Cardiac septum (tissue), 1 donor: ENCODE results near the gene BUD31. TPM values are rescaled to one million over a fixed set of nuclear protein-coding genes. Genes with fewer than 3 reads are reported as not detected.
A peak's percentile ranks its signal among the peaks of the same experiment; 100 is the strongest.
"Not testable (repeated sequence)": the region's sequence is repeated elsewhere in the genome, so short reads cannot be mapped to it uniquely, and the experiment has no call there.

Source experiments
- DNase-seq: peaks from one replicate; pipeline ENCODE4 v3.0.0-alpha.2; 2020; ENCODE audit warnings: low spot score
- intact Hi-C: fragments of 100-400 bp; cut with DNase I; formaldehyde crosslinking; loops from one replicate; pipeline ENCODE4 v1.14.0; 2022
- total RNA-seq: library from RNA; stranded (reverse); fragmentation: NEBNext Ultra II Directional; extraction: Animal tissue kit (Norgen Biotek cat#: 25700); gene quantifications from one replicate; pipeline ENCODE4 v1.2.1, GENCODE V29; 2021
- donor health status: DM: no; HTN: no; CAD: no.

BUD31 gene
- total RNA-seq, 1 donor from 2014 or later, result 46.5 TPM

DNA sequence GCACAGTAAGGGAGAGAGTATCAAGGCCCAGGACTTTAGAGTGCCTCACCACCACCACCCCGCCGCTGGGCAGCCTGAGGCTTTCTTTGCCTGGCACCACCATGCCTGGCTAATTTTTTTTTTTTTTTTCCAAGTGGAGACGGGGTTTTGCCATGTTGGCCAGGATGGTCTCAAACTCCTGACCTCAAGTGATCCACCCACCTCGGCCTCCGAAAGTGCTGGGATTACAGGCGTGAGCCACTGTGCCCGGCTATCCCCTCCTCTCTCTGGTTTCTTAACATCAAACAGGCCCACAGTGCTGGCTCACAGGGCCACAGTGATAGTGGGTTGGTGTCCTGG lies 29.1 kb upstream of the BUD31 start:
- intact Hi-C loops, result not testable (repeated sequence)

DNA sequence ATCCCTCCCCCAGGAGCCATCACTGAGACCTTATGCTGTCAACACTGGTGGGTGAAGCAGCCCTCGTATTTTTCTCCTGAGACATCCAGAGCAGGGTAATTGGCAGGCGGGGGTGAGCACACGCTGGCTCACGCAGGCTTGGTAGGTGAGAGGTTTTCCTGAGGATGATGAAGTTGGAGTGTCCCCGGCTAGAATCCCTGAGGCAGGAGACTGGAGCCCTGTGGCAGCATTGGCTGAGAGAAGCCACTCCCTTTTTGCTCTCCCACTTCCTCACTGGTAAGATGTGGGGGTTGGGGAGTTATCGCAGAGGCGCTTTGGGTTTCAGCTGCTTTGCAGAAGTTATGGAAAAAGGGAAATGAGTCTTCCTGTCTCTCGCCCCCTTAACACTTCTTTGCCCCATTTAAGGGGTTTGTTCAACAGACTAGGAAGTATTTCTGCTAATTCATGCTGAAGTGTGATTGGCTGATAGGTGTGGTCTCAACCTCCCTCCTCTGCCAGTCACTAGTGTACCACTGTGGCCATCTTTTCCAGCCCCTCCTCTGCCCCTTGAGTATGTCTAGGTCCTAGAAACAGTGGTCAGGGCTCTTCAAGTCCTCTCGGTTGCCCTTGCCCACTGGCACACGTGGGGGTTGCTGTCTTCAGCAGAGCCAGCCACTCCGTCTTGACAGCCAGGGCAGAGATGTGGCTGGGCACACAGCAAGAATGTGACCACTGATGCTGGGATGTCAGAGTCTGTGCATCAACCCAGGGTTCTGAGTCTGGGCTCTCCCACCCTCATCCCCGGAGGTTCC lies 28.5 kb upstream of the BUD31 start:
- intact Hi-C loops, result no loop called here
- no peak for DNase-seq

More for the DNA sequence above, 29.1 kb upstream of the BUD31 start:
- not testable (repeated sequence) for DNase-seq

DNA sequence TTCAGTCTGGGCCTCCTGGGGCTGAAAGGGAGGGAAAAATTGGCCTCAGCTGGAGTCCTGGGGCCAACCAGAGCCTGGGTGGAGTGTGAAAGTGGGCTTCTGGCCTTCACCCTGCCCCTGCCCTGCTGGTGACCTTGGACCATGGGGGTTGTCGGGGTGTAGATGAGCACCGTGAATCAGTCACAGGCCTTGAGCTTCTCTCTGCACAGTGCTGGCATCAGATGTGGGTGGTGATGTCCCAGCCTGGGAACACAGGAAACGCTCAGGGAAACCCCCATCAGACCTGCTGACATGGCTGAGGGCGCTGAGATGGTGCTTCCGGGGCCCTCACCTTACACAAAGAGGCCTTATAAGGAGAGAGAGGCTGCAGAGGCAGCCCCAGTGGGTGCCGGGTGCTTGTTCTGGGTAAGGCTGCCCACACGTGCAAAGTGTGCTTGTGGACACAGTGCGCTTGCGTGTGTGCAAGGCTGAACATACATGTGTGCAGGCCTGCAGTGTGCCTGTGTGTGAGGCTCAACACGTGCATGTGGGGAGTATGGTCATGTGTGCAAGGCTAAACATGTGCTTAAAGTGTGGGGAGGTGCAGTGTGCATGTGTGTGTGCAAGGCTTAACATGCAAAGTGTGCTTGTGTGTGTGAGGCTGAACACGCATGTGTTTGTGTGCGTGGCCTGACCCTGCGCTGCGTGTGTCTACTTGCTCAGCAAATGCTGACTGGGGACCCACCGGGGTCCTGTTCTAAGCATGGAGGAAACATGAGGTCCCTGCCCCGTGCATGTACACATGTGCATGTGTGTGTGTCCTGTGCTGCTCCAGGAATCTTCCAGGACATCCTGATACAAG lies 27.7 kb upstream of the BUD31 start:
- intact Hi-C loops, result no loop called here
- DNase-seq, result no peak

DNA sequence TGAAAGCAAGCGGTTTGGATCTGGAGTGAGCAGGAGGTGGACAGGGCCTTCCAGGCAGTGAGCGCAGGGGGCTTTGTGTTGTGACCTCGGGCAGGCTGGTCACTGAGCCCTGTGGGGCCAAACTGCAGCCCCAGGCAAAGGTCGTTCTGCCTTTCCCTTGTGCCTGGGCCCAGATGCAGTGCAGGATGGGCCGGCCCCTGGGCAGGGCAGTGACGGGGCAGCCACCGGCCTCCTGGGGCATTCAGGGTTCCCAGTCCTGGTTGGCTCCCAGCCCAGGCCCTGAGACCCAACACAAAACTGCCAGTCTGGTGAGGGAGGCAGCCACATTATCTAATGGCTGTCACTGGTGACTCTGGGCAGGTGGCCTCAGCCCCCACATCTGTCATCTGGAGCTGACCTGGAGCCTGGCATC lies 27.1 kb upstream of the BUD31 start:
- DNase-seq, result no peak
- intact Hi-C loops, result no loop called here

DNA sequence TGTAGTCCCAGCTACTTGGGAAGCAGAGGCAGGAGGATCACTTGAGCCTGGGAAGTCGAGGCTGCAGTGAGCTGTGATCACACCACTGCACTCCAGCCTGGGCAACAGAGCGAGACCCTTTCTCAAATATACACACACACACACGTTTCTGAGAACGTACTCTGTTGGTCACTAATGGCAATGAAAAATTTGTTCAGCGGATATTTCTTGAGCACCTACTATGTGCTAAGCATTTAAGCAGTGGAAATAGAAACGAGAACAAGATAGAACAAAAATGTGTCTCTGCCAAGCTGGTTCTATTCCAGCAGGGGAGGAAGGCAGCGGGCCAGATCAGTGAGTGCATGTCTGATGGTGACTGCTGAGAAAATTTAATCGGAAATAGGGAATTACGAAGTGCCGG lies 25.6 kb upstream of the BUD31 start:
- intact Hi-C loops, result no loop called here
- DNase-seq, result no peak

DNA sequence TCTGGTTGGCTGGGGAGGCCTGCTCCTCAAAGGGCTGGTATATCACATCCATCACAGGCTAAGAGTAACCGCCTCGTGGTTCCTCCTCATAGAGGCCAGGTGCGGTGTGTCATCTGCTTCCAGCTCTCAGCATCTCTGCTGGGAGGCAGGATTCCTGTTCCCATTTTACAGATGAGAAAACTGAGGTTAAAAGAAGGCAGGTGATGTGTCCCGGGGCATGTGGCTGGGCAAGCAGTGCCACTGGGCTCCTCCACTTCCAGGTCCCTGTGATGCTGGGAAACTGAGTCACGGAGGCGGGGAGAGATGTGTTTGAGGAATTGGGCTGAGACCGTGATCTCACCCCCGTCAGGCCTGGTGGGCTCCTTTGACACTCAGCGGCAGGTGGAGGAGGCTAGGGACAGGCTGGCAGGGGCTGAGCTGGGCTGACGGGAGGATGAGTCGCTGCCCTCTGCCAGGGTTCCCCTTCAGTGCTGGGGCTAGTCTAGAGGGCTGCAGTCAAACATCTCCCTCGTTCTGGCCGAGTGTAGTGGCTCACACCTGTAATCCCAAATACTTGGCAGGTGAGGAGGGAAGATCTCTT lies 24.9 kb upstream of the BUD31 start:
- intact Hi-C loops, result no loop called here
- DNase-seq, result no peak

DNA sequence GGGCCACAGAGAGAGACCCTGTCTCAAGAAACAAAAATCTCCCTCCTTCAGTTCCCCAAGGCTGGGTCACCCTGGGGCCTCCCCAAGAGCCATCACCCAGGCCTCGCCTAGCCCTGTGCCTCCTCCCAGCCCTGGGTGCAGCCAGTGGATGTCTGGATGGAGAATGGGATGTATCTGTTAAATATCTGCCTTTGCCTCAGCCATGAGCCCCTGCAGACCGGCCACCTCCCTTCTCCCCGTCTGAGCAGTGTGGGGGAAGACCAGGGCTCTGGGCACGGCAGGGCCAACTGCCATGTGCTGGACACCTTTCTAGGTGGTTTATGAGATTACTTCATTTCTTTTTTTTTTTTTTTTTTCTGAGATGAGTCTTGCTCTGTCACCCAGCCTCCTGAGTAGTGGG lies 24.2 kb upstream of the BUD31 start:
- DNase-seq, result no peak
- intact Hi-C loops, result no loop called here

DNA sequence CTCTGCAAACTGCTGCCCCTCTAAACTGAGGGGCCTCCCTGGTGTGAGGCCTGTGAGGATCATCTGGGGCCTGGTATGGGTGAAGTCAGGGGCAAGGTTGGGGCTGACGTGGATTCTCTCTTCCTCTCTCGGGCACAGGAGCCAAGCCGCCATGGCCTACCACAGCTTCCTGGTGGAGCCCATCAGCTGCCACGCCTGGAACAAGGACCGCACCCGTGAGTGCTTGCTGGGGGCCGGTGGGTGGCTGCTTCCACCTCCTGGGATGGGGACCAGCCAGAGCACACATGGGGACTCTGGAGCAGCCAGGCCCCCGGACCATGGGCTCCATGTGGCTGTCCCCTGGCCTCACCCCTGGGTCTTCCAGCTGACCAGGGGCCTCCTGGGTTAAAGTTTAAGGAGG lies 23.2 kb upstream of the BUD31 start:
- no peak for DNase-seq
- intact Hi-C loops, result no loop called here

DNA sequence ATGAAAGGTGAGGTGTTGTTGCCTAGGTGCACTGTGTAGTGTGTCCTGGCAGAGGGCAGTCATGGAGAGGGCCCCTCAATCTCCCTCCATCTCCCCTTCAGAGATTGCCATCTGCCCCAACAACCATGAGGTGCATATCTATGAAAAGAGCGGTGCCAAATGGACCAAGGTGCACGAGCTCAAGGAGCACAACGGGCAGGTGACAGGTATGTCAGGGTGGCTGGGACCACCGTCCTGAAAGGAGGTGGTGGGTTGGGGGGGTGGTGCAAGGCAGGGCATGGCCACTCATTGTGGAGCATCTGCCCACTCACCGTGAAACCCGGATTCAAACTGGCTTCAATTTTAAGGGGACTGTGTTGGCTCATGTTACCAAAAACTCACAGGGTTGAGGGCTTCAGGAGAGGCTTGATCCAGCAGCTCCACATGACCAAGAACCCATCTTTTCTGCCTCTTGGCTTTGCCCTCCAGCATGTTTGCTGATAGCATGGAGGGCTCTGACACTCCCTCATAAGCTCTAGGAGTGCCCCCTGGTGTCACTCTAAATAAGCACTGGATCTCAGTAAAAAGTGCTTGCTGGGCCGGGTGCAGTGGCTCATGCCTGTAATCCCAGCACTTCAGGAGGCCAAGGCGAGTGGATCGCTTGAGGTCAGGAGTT lies 22.1 kb upstream of the BUD31 start:
- intact Hi-C loops, result no loop called here
- DNase-seq, result no peak

DNA sequence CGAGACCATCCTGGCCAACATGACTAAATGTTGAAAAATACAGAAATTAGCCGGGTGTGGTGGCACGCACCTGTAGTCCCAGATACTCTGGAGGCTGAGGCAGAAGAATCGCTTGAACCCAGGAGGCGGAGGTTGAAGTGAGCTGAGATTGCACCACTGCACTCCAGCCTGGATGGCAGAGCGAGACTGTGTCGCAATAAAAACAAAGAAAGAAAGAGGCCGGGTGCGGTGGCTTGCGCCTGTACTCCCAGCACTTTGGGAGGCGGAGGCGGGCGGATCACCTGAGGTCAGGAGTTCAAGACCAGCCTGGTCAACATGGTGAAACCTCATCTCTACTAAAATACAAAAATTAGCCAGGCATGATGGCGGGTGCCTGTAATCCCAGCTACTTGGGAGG lies 21.5 kb upstream of the BUD31 start:
- DNase-seq, intact Hi-C loops: not testable (repeated sequence)

DNA sequence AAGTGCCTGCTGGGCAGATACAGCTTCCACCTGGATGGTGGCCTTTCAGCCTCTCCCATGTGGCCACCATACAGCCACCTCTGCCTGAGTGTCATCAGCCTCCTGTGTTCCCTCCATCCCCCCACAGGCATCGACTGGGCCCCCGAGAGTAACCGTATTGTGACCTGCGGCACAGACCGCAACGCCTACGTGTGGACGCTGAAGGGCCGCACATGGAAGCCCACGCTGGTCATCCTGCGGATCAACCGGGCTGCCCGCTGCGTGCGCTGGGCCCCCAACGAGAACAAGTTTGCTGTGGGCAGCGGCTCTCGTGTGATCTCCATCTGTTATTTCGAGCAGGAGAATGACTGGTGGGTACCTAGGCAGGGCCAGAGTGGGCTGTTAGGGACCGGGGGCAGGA lies 20.9 kb upstream of the BUD31 start:
- intact Hi-C loops, result no loop called here
- DNase-seq, result no peak

DNA sequence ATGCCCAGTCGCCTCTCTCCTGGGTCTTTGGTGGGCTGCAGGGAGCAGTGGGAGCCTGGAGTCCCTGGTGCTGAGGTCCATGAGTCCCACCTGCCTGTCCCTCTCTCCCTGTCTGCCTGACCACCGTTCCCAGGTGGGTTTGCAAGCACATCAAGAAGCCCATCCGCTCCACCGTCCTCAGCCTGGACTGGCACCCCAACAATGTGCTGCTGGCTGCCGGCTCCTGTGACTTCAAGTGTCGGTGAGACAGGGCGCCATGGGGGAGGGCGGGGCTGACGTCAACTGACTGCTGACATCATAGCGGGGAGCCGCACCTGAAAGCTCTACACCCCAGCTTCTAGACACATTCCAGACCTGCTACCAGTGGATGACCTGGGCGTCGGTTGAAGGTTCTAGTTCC lies 19.0 kb upstream of the BUD31 start:
- intact Hi-C loops, result no loop called here
- DNase-seq, result no peak

DNA sequence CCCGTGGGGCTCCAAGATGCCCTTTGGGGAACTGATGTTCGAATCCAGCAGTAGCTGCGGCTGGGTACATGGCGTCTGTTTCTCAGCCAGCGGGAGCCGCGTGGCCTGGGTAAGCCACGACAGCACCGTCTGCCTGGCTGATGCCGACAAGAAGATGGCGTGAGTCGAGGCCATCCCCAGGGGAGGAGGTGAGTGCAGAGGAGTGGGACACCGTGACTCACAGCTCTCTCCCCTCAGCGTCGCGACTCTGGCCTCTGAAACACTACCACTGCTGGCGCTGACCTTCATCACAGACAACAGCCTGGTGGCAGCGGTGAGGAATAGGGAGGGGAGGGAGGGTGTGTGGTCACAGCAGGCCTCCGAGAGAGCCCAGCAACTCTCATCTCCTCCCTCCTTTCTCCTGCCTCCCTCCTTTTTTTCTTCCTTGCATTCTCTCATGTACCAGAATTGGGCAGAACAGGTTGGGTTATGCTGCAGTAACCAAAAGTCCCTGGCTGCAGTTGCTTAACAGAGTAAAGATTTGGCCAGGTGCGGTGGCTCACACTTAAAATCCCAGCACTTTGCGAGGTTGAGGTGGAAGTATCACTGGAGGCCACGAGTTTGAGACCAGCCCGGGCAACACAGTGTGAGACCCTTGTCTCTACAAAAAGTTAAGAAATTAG lies 17.7 kb upstream of the BUD31 start:
- intact Hi-C loops, result no loop called here
- no peak for DNase-seq

DNA sequence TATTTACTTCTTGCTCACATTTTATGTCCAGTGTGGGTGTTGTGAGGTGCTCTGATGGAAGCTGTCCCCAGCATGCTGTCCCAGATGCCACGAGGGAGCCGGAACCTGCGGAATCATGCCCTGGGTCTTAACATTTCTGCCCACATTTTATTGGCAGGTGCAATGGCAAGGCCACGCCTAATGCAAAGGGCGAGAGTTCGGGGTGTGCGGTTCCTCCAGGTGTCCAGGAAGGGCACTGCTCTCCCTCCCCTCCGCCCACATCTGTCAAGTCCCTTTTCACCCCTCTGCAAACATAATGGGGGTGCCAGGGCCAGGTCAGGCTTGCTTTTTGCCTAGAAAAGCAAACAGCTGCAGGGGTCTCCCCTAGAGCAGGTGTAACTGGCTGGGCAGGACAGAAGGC lies 16.7 kb upstream of the BUD31 start:
- DNase-seq, result no peak
- intact Hi-C loops, result no loop called here

DNA sequence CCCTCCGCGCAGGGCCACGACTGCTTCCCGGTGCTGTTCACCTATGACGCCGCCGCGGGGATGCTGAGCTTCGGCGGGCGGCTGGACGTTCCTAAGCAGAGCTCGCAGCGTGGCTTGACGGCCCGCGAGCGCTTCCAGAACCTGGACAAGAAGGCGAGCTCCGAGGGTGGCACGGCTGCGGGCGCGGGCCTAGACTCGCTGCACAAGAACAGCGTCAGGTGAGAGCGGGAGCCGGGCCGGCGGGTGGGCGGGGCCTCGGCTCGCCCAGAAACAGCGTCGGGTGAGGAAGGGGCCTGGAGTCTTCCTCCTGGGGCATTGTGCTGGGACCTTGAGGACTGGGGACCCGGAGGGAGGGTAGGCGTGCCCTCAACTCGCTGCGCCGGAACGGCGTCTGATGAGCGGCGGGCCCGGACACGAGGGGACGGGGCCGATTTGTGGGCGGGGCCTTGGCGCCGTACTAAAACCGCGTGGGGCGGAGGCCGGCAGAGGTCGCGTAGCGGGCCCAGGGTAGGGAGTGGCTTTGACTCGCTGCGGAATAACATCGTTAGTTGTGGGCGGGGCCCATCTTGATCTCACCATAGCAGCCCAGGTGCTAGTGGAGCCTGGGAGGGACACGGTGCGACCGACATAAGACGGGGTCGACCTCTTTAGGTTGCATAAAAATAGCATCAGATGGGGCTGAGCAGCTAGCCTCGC lies 16.0 kb upstream of the BUD31 start:
- peak; percentile 84 for DNase-seq
- intact Hi-C loops, result no loop called here

DNA sequence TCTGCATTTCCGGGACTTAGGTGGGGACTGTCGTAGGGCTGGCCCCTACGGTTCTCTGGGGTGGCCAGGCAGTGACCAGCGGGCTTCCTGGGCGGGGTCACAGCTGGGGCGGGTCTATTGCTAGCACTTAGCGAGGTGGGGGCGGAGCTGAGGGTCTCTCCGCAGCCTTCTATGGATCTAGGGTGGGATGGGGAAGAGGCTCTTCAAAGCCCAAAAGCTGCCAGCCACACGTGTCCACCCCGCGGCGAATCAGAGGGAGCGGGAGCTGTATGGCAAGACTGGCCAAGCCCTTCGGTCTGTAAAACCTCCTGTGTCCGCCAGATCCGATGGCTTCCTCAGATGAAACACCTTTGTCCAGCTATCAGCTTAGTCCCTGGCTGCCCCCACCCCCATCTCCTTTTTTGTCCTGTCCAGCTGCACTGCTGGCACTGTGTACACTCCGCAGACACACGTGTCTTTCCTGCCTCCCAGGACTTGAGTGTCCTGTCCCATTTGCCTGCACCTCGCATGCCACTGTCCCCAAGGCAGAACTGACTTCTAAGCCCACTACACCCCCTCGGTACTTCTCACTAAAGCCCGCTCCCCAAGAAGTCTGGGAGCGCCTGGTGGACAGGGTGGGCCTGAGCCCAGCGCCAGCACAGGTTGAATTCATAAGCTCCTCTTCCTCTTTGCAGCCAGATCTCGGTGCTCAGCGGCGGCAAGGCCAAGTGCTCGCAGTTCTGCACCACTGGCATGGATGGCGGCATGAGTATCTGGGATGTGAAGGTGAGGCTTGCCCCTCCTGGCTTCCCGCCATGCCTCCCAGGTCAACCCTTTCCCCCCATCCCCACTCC lies 15.2 kb upstream of the BUD31 start:
- no peak for DNase-seq
- intact Hi-C loops, result no loop called here

DNA sequence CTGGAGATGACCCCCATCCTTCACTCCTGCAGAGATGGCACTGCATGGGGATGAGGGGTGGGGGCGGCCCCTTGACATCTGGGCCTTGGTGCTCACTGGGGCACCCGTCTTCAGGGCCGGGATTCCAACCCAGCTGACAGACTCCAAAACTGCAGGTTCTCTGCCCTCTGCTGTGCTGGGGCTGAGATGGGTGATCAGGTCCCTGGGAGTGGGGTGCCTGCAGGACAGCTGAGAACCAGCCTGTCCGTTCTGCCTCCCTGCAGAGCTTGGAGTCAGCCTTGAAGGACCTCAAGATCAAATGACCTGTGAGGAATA lies 14.6 kb upstream of the BUD31 start:
- intact Hi-C loops, result no loop called here
- DNase-seq, result no peak

DNA sequence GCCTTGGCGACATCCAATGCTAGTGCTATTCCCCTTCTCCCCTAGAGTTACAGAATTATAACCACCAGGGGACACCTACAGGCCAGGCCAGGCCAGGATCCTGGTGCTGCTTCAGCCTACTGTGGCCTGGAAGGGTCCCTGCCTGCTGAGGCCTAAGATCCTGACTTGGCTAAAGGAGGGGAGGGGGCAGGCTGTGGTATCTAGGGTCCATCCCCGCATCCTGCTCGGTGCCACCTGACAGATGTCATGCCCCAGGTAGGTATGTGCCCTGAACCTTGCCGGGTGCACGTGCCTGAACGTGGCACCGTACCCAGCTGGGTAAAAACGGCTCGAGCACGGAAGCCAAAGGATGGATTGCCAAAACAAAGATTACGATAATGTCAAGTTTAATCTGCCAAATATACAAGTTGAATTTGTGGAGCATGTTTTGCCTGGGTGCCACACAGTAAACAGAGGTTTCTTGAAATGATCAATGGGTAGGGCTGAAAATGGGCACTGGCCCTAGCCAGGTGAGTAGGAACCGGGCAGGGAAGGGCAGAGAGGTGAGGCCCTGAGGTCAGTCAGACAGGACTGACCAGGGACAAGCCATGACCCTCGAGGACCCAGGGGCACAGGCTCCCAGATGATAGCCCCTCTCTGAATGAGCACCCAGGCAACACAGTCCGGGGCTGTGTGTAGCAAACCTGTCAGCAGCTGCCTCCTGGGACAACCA lies 13.0 kb upstream of the BUD31 start:
- DNase-seq, result no peak
- intact Hi-C loops, result no loop called here
